ENCODE results near the gene RGS3.

RGS3 gene

DNA sequence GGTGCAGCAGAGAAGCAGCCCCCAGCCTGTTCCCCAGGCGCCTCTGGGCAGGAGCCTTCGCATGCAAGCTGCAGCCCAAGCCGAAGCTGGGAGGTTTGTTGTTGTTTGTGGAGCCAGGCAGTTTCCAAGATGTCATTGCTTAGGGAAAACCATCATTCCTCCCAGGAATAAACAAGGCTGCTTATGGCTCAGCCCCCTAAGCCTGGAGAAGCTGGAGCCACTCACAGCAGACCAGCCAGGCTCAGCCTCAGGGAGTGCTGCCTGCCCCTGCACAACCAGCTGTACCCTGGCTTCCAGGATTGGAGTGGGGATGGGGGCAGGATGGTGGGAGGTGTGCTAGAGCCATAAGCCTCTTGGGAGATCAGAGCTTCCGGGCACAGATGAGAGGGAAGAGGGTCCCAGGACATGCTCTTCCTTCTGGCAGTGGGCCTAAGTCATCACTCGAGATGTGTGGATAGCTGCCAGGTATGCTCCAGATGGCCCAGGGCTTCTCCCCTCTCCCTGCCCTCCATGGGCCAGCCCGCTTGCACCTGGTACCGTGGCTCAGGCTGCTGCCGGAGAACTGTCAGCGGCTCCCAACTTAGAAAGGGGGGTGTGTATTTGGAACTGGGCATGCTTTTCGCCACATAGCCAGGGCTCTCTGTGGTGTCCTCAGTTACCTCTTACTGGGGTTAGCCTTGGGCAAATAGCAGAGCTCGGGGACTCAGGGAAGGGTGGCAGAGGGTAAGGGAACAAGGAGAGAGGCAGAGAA, 105.2 kb downstream of the RGS3 start:
- TF ChIP-seq, protein P1, sequence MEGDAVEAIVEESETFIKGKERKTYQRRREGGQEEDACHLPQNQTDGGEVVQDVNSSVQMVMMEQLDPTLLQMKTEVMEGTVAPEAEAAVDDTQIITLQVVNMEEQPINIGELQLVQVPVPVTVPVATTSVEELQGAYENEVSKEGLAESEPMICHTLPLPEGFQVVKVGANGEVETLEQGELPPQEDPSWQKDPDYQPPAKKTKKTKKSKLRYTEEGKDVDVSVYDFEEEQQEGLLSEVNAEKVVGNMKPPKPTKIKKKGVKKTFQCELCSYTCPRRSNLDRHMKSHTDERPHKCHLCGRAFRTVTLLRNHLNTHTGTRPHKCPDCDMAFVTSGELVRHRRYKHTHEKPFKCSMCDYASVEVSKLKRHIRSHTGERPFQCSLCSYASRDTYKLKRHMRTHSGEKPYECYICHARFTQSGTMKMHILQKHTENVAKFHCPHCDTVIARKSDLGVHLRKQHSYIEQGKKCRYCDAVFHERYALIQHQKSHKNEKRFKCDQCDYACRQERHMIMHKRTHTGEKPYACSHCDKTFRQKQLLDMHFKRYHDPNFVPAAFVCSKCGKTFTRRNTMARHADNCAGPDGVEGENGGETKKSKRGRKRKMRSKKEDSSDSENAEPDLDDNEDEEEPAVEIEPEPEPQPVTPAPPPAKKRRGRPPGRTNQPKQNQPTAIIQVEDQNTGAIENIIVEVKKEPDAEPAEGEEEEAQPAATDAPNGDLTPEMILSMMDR (IDR thresholded peaks at IDR 0.05; ENCODE audit: borderline replicate concordance, control extremely low read depth, extremely low read depth, insufficient read depth, missing control alignments) = no peak
- in situ Hi-C loops (cut with MboI; ENCODE audit: low sequenced_read_pairs, unreplicated experiment) = no loop called here
- no peak for DNase-seq (ENCODE audit: low spot score)

DNA sequence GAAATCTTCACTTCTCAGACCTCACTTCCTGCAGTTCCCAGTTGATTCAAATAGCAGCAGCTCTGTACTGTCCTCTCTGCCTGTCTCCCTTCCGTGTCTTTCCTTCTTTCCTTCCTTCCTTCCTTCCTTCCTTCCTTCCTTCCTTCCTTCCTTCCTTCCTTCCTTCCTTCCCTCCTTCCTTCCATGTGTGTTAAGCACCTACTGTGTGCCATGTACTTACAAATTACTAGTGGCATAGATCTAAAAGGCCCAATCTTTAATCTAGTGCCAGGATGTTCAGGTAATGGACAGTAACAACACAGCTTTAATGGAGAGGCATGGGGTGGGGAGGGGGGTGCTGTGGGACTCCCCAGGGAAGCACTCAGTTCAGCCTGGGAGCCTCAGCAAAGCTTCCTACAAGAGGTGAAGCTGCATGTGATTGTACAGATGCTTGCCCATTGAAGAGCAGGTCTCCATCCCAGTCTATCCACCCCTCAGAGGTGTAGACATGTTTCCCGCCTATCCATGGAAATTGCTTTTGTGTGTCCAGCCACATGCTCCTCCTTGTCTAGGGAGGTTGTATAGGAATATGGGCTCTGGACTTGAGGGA, 106.0 kb downstream of the RGS3 start:
- TF ChIP-seq, protein P1 (IDR thresholded peaks at IDR 0.05; ENCODE audit: borderline replicate concordance, control extremely low read depth, extremely low read depth, insufficient read depth, missing control alignments) = no peak
- in situ Hi-C loops (cut with MboI; ENCODE audit: low sequenced_read_pairs, unreplicated experiment) = no loop called here
- DNase-seq (ENCODE audit: low spot score) = no peak

DNA sequence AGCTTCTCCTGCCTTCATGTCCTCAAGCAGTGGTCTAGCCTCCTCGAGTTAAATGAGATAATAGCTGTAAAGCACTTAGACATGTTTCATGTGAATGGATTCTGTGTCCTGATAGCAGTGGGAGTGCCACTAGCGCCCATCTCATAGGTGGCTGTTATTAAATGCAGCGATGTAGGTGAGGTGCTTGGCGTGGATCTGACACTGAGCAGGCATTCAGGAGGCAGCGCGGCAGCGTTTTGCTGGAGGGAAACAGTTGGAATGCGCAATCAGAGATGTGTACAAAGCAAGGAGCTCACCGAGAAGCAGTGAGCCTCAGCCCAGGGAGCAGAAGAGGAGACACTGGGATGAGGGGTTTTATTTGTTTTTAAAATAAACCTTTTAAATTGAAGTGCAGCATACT, 106.6 kb downstream of the RGS3 start:
- TF ChIP-seq, protein P1 (IDR thresholded peaks at IDR 0.05; ENCODE audit: borderline replicate concordance, control extremely low read depth, extremely low read depth, insufficient read depth, missing control alignments) = no peak
- in situ Hi-C loops (cut with MboI; ENCODE audit: low sequenced_read_pairs, unreplicated experiment) = no loop called here

DNA sequence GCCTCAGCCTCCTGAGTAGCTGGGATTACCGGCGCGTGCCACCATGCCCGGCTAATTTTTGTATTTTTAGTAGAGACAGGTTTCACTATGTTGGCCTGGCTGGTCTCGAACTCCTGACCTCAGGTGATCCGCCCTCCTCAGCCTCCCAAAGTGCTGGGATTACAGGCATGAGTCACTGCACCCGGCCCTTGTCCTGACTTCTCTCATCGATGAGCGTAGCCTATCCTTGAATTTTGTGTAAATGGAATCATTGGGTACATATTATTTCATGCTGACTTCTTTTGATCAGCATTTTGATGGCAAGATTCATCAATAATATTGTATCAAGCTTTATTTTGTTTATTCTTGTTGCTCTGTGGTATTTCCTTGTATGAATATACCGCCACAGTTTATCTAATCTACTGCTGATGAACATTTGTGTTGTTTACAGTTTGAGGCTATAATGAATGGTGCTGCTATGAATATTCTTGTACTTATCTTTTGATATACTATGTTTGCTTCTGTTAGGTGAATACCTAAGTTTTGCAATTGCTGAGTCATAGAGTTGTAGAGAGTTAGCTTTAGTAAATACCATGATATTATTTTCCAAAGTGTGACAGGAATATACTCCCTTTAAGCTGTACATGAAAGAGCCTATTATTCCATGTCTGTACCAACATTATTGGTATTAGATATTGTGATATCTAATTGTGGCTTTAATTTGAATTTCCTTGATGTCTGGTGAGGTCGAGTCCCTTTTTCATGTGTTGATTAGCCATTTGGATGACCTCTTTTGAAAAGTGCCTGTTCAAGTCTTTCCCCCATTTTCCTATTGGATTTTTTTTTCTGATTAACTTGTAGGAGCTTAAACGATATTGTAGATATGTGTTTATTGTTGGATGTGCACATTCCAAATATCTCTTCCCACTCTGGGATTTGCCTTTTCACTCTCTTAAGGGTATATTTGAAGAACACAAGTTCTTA, 107.5 kb downstream of the RGS3 start:
- TF ChIP-seq, protein P1 (IDR thresholded peaks at IDR 0.05; ENCODE audit: borderline replicate concordance, control extremely low read depth, extremely low read depth, insufficient read depth, missing control alignments) = no peak
- in situ Hi-C loops (cut with MboI; ENCODE audit: low sequenced_read_pairs, unreplicated experiment) = no loop called here
- no peak for DNase-seq (ENCODE audit: low spot score)

More for the DNA sequence above, 106.6 kb downstream of the RGS3 start:
- DNase-seq (ENCODE audit: low spot score) = no peak

DNA sequence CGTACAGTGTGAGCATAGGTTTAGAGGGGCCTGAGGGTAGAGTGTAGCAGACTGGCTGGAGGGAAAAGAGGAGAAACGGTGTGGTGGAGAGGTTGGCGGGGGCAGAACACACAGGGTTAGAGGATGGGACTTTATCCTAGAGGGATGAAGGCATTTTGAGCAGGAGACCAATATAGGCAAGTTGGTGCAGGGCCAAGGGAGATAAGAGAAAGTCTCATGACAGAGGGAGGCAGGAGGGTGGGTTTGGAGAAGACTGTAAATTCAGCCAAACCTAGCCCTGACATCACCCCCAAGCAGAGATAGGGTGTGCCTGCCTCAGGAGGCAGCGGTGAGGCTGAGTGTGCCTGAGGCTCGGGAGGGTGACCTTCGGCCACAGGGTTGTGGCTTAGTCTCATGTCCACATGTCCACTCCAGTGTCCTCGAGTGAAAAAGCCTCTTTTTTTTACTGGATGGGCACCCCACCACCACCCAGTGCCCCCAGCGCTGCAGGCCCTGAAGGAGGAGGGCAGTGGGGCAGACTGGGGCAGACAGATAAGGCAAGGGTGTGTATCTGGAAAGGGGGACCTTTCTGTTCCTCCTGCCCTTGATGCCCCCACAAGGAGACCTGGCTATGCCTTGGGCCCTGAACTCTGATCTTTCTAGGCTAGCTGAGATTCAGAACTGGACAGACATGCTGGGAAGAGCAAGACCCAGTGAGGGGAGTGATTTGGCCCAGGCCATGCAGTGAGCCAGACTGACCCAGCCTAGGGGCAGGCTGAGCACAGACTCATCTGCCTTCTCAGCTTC, 108.7 kb downstream of the RGS3 start:
- no peak for DNase-seq (ENCODE audit: low spot score)
- in situ Hi-C loops (cut with MboI; ENCODE audit: low sequenced_read_pairs, unreplicated experiment) = no loop called here
- TF ChIP-seq, protein P1 (IDR thresholded peaks at IDR 0.05; ENCODE audit: borderline replicate concordance, control extremely low read depth, extremely low read depth, insufficient read depth, missing control alignments) = no peak

Measured in GM13976 (cell line).